T-helper 2 cell treated with Interferon-gamma antibody and Interleukin-4, amounts not matched to agents 100 ng/mL and 5 ng/mL, for 36 hours (primary cell): ENCODE results near the gene TPST2. TPM values are rescaled to one million over a fixed set of nuclear protein-coding genes. Genes with fewer than 3 reads are reported as not detected.

Experiments
- intact Hi-C: fragments of 100-400 bp; cut with micrococcal nuclease; formaldehyde crosslinking; loops from one replicate; pipeline ENCODE4 v1.15.1; 2023
- total RNA-seq: library from RNA; stranded (reverse); gene quantifications from 2 replicates; pipeline ENCODE4 v1.2.3, GENCODE V29; 2022

The TPST2 gene
- total RNA-seq, 1 donor from 2014 or later = 19.3 TPM

DNA sequence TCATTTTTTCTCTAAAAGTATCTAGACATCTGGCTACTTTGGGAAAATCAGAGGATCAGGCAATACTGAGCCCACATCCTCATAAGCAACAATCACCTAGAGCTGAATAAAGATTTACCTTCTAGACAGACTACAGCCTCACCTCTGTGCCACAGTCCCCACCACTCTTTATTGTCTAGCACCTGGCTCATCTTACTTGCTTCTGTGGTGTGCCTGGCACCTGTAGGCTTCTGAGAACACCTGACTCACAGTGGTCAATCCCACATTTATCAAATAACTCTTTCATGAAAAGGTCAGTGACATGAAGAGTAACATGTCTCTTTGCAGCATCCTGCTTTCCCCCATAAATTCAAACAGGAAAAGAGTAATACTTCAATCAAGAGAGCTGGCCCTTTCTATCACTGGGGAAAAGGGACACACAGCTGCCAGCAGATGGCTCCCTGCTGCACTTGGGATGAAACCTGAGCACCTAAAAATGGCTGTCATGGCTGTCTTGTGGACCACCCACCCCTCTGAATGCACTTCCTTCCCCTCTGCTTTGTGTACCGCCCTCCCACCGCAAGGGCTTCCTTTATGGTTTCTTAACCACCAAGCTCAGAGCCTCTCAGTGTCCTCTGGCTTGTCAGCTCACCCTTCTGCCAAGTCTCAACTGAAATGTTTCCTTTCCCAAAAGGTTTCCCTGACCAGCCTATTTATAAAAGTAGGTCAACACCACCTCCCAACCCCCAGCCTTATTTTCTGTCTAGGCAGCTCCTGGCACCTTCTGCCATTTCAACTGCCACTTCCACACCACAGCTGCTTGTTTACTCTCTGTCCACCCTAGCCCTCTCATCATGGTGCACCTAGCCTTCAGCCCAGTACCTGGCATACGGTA, 87.0 kb downstream of the TPST2 start:
- intact Hi-C loops = loop anchor here (1.0 kb wide), 2 partner anchors 9 to 162 kb away; partner anchors contain the start of gene TFIP11

DNA sequence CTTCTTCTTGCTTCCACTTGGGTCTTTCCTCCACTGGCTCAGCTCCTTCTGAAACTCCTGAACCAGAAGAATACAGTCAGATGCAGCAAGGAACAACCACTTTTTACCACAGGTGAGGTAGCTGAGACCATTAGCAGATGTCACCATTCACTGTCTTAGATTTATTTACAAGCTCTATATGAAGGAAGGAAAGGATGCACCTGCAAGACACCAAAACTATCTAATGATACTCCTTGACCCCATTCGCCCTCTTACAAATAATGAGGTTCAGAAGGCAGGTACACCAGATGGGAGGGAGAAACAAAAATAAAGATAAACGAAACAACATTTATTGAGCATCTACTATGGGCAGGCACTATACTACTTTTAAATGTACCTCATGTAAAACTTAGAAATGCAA, 87.9 kb downstream of the TPST2 start:
- intact Hi-C loops = no loop called here

DNA sequence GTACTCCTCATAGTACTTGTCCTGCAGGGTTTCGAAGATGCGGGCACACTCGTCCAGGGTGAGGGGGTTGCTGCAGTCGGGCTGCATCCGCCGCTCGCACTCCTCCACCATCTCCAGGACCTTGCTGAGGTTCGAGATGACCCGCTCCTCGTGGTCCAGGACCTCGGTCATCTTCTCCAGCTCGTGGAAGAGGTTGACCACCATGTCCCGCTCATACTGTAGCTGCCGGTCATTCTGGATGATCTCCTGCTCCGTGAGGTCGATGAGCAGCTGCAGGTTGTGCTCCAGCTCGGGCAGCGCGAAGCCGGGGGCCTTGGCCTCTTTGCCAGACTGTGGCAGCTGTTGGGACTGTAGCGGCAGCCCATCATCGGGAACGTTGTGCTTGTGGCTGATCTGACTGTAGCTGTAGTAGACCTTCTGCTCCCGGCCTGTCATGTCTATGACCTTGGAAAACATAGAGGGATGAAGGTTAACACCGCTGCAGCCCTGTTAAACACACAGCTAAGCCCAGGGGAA, 90.7 kb downstream of the TPST2 start:
- intact Hi-C loops = no loop called here

DNA sequence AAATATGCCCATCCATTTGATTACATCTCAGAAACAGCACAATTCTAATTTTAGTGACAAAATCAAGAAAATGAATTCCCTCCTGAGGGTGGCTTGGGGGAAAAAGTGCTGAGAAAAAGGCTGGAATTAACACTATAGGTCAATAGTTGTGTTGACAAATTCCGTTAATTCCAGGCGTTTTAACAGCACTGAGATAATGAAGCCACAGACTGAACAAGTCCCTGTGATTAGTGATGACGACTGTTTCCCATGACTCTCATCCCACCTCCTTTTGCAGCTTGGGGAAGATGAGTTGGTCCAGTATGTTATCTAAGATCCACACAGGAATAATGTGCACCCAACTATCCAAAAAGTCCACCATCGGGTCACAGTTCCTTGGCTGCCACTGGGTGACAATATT, 93.5 kb downstream of the TPST2 start:
- intact Hi-C loops = no loop called here

DNA sequence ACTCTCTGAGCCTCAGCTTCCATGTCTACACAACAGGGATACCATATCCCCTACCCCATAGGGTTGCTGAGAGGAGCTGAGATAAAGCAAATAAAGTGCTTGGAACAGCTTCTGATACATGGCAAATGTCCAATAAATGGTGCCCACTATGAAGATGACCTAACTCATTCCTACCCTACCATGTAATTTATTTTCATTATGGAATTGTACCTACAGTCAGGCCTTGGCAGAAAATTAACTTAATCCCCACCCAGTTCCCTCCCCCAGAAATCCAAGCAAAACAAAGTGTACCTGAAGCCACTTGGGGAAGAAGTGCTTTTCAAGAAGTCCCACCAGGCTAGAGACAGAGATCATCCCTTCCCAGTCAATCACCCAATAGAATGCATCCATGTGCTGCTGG, 95.4 kb downstream of the TPST2 start:
- intact Hi-C loops = no loop called here

DNA sequence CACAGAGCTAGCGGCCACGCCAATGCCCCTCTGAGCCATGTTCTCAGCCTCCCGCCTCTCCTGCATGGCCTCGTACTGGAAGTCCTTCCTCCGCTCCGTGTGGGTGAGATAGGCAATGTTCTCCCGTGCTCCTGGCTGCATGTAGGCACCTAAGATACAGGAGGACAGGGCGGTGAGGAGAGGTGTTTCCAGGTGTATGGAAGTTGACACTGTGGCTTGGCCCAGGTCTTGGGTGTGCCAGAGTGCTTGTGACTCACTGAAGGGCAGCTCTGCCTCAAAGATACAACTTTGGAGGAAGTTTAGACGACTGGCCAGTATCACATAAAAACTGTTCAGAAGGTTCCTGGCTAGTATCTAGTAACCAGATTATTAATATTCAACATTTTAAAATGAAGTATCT, 97.7 kb downstream of the TPST2 start:
- intact Hi-C loops = no loop called here

DNA sequence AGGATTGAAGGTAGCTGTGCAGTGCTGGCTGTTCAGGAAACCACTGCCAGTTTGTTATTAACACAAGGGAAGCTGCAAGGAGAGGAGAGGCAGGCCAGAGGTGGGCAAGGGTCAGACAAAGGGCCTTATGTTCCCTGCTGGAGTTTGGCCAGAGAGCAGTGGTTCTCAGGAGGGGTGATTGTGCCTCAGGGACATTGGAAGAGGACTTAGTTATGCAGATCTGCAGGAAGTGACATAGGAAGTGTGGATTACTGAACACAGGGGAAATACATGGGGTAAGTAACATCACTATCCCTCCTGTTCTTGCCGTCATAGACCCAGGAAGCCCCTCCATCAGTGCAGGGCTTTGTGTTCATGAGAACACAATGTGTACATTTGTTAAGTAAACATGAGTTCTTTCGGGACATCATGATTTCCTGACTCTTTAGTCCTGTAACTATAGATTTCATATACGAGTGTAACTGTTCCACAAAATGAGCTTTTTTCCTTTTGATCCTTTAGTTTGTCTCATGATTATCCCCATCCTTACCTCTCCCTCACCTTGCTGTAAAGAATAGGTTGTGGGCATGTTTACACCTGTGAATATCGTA, 100.4 kb downstream of the TPST2 start:
- intact Hi-C loops = no loop called here

DNA sequence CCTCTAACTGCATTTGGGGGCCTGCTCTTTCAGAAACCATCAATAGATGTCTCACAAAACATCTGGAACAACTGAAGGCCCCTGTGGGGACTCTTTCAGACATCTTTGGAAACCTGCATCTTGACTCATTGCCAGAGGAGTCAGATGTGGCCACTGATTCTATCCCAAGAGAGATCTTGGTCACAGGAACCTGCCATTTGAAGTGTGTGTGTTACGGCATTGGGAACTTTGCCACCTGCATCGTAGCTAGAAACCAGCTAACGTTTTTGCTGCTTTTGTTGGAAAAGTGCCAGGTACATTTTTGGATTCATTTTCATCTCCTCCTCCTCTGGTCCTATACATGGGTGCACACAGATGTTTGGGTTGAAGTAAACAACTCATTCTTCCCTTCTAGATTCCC, 101.9 kb downstream of the TPST2 start:
- intact Hi-C loops = no loop called here

DNA sequence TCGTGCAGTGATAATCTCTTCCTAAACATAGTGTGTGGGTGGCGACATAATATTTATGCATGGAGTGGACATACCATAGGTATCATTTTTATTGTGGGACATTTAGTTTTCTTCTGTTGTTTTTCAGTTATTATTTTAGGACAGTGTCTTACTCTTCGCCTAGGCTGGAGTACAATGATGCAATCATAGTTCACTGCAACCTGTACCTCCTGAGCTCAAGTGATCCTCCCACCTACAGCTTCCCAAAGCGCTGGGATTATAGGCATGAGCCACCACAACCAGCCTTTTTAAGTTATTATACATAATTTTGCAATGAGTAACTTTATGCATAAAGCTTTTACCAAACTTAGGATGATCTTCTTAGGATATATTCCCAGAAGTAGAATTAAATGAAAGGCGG, 103.5 kb downstream of the TPST2 start:
- intact Hi-C loops = no loop called here

DNA sequence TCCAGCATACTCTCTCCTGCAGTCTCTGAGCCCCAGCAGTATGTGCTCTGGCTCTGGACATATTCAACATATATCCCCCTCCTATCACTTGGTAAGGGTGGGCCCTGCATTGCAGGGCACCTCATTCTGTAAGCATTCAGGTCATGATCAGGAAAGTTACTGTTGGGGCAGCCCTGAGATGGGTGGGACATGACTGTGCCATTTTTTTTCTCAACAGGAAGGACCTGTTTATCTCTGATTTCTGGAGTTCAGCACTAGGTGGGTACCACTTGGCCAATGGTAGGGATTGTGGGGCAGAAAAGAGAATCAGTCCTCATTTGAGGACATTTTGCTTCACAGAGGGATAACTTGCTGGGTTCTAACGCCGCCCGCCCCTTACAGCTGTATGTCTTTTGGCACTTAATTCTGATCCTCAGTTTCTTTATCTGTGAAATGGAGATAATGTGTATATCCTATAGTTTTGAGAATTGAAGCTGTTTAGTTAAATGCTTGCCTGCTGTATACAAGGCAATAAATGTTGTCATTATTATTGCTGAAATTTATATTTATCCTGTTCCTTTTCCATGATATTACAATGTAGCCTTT, 104.0 kb downstream of the TPST2 start:
- intact Hi-C loops = no loop called here

DNA sequence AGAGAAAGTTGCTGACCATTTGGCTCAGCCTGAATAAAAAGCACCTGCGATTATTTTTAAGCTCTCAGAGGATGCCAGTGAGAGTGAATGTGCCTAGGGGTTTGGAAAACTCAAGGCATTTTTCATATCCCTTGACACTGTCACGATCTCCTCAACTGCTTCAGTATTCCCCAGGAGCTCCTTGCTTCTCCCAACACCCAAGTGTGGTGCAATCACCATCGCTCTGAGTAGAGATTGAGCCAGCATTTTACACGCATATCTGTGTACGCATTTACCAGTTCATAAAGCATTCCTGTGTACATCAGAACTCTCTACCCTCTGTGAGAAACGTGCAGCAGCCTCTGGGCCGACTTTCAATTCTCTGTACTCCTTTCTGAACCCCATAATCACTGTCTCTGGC, 104.9 kb downstream of the TPST2 start:
- intact Hi-C loops = no loop called here

DNA sequence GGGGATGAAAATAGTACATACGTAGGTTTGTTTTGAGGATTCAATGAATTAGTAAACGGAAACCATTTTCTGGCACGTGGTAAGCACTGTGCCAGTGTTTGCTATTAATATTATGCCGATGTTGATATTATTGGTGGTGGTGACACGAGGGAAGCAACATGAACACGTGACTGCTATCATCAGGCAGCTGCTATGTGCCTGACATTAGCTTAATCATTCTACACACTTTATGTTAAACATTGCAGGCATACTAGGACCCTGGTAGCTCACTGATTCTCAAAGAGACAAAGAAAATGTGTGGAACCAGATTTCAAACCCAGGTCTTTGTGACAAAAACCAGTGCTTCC, 105.6 kb downstream of the TPST2 start:
- intact Hi-C loops = loop anchor here (5.0 kb wide), 1 partner anchor 173 kb away; the partner anchor contains the start of gene MIAT

DNA sequence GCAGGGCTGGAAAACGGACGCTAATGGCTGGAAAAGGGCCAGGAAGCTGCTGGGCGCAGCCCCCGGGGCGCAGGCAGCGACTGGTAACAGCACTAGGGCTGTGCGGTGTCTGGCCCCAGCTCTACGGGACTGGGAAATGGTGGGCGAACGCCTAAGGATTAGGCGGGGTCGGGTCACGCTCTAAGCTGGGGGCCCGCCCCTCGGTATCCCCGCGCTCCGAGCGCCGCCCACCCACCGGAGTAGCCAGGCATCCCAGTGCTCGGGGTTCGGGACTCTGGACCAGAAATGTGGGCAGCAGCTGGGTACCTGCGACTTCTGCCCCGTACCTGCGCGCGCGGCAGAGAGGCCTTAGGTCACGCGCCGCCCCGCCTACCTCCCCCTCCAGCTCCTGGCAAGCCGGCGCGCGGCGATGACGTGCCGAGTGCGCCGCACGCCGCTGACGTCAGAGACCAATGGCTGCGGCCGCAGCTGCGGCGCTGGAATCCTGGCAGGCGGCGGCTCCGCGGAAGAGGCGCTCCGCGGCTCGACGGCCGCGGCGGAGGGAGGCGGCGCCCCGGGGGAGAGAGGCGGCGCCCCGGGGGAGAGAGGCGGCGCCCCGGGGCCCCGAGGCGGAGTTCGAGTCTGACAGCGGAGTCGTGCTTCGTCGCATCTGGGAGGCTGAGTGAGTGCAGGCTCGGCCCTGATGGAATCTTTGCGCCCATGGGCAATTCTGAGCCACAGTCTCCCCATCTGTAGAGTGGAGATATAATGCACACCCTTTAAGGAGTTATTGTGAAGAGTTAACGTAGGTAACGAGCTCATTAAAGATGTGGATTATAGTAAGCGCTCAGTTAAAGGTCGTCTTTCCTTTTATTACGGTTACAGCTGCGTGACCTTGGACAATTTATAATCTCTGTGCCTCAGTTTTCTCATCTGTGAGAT, 106.2 kb downstream of the TPST2 start, which contains the start of the genes HPS4 and SRRD:
Gene HPS4 (minus strand): TSS at position 345 of the 921 bp plus-strand sequence. CDS start 2,021 bp downstream, outside the sequence.
Gene SRRD (plus strand): TSS at position 439 of the 921 bp plus-strand sequence. CDS start 14 bp downstream, at position 453.
- intact Hi-C loops = loop anchor here (1.0 to 5.0 kb wide), 3 partner anchors 29 to 189 kb away; partner anchors contain the start of genes MIAT and TFIP11

DNA sequence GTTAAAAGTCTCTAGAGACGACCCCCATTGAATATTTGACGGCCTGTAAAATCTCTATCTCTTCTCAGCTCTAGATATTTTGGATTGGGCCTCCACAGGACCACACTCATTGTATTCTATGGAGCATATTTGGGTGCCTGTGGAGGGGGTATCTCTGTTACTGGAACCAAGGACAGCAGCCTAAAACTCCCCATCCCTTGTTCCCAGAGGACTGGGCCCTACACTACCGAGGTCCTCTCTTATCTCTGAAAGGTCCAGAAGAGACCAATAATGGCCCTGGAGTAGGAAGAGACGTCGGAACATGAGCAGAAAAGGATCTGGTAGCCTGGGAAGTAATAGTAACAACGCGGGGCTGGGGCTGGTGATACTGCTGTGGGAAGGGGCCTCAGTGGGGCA, 106.9 kb downstream of the TPST2 start:
- intact Hi-C loops = loop anchor here (1.0 to 5.0 kb wide), 3 partner anchors 29 to 189 kb away; partner anchors contain the start of genes MIAT and TFIP11

DNA sequence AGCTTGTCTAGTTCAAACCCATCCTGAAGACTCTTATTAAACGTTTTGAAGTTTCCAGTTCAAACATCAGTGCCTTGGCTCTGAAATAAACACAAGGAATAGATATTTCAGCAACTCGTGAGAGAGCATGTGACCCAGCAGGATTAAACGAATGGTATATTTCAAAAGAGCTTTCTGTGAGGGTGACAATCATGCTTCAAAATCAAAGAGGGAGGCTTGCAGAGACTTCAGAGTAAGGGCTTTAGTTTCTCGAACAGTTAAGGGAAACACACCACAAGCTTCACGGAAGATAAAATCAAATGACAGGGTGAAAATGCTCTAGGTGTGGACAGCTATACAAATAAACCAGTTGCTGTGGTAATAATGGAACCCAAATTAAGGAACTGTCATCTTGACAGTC, 107.8 kb downstream of the TPST2 start:
- intact Hi-C loops = loop anchor here (5.0 kb wide), 1 partner anchor 175 kb away; the partner anchor contains the start of gene MIAT

DNA sequence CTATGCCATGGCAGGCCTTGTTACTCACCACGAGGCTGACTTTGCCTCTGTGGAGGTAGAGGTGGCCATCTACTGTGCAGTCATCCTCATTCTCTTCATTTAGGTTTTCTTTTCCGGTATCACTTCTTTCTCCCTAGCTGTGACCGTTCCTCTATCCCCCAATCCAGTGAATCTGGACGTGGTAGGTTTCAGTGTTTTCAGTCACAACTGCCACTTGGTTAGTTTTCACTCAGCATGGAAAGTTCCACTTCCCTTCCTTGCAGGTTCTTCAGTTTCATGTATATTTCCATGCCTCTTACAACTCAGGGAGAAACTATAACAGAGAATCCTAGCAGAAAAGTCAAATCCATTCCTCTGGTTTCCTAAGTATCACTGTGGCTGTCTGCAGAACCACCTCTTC, 108.2 kb downstream of the TPST2 start:
- intact Hi-C loops = loop anchor here (1.0 to 5.0 kb wide), 2 partner anchors 50 to 176 kb away; partner anchors contain the start of gene MIAT

DNA sequence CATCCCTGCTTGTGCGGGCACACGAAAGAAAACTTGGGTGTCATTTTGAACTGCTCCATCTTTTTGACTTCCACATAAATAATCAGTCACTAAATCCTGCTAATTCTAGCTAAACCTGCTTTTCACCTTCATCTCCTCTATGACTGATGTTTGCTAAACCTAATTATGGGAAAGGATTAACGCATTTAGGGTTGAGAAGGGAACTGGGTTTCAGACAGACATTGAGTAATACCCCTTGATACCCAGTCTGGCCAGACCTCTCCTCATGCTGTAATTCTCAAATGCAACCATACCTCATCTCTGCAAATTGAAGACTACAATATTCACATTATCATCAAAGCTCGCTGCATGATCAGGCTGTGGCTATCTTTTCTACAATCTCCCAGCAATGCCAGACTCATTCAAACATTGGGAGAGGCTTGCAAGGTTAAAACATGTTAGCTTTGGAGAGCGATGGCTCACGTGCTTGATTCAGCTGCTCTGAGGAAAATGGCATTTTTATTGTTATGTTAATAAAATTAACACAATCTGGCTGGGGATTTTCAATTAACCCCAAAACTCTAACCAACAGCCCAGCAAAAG, 108.7 kb downstream of the TPST2 start:
- intact Hi-C loops = loop anchor here (1.0 to 5.0 kb wide), 2 partner anchors 50 to 176 kb away; partner anchors contain the start of gene MIAT

DNA sequence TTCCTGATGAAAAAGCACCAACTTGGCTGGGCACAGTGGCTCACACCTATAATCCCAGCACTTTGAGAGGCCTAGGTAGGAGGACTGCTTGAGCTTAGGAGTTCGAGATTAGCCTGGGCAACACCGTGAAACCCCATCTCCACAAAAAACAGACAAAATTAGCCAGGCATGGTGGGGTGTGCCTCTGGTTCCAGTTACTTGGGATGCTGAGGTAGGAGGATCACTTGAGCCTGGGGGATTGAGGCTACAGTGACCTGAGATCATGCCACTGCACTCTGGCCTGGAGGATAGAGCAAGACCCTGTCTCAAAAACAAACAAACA, 109.4 kb downstream of the TPST2 start:
- intact Hi-C loops = loop anchor here (5.0 kb wide), 1 partner anchor 177 kb away; the partner anchor contains the start of gene MIAT

DNA sequence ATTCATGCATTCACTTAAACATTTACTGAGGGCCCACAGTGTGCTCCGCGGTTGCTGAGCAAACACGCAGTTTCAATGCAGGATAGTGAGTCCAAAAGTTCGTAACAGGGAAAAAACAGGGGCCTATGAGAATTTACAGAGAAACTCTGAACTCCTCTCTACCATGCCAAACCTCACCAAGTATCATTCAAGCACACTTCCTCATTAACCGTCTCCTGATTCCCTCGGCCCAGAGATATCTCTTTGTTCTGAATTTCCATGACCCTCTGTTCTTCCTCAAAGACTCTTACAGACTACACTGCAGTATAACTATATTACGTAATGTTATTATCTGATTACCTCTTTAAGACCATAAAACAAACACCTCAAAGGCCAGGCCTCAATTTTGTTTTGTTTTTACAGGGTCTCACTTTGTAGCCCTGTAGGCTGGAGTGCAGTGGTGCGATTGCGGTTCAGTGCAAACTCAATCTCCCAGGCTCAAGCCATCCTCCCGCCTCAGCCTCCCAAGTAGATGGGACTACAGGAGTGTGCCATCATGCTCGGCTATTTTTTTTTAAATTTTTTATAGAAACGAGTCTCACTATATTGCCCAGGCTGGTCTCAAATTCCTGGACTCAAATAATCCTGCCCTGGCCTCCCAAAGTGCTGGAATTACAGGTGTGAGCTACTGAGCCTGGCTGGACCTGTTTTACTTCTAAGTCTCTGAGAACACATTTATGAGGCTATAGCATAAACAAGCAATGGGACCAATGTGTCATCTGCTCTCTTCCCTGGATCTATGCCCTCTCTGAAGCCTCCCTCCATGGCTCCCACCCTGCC, 109.9 kb downstream of the TPST2 start:
- intact Hi-C loops = loop anchor here (5.0 kb wide), 1 partner anchor 177 kb away; the partner anchor contains the start of gene MIAT
